Measurements from ENCODE around the gene FAT2. TPM values are rescaled to one million over a fixed set of nuclear protein-coding genes. Genes with fewer than 3 reads are reported as not detected.

Gene FAT2
- total RNA-seq, 4 donors from 2014 or later: 82.9 to 123 (median 106) TPM

DNA sequence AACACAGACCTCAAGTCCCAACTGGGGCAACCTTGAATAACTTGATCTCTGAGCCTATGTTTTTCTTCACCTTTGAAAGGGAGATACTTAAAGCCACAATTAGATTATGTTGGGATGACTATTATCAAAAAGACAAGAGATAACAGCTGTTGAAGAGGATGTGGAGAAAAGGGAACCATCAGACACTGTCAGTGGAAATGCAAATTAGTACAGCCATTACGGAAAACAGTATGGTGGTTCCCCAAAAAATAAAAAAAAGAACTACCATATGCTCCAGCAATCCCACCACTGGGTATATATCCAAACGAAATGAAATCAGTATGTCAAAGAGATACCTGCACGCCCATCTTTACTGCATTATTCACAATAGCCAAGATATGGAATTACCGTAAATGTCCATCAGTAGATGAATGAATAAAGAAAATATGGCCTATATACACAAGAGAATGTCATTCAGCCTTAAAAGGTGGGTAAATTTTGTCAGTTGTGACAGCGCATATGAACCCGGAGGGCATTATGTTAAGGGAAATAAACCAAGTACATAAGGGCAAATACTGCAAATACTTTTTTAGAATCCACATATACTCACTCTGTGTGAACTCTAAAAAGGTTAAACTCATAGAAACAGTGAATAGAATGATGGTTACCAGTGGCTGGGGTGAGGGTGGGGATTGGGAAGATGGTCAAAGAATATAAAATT, 12.7 kb downstream of the FAT2 start:
- TF ChIP-seq, protein P1, sequence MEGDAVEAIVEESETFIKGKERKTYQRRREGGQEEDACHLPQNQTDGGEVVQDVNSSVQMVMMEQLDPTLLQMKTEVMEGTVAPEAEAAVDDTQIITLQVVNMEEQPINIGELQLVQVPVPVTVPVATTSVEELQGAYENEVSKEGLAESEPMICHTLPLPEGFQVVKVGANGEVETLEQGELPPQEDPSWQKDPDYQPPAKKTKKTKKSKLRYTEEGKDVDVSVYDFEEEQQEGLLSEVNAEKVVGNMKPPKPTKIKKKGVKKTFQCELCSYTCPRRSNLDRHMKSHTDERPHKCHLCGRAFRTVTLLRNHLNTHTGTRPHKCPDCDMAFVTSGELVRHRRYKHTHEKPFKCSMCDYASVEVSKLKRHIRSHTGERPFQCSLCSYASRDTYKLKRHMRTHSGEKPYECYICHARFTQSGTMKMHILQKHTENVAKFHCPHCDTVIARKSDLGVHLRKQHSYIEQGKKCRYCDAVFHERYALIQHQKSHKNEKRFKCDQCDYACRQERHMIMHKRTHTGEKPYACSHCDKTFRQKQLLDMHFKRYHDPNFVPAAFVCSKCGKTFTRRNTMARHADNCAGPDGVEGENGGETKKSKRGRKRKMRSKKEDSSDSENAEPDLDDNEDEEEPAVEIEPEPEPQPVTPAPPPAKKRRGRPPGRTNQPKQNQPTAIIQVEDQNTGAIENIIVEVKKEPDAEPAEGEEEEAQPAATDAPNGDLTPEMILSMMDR (IDR thresholded peaks at IDR 0.05): no peak
- no peak for TF ChIP-seq POLR2A (IDR thresholded peaks at IDR 0.05)
- DNase-seq (ENCODE audit: low spot score in 2 of 2): no peak
- WGBS, 2 donors: 88 to 89% methylated on average over 6 of the region's 6 CpGs
- H3K4me3 ChIP-seq (ENCODE audit: low read depth, poor library complexity, severe bottlenecking): no peak overlapping the region
- intact Hi-C loops (cut with DNase I; ENCODE audit: low total_unique reads): no loop called here

DNA sequence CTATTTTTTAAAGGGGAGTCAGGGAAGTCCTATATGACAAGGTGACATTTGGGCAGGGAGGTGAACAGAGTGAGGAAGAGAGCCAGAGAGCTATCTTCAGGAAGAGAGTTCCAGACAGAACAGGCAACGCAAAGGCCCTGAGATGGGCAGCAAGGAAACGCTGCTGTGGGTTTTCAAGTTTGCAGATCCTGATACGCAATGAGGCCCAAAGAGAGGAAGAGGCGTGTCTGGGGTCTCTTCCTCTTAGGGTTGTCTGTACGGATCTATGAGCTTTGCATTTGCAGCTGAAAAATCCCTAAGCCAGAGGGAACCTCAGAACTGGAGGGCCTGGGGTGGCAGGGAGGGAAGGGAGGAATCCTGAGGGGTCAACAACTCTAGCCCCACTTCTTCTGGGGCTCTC, 13.6 kb downstream of the FAT2 start:
- no peak for DNase-seq (ENCODE audit: low spot score in 2 of 2)
- H3K4me3 ChIP-seq (ENCODE audit: low read depth, poor library complexity, severe bottlenecking): no peak overlapping the region
- no peak for TF ChIP-seq POLR2A (IDR thresholded peaks at IDR 0.05)
- TF ChIP-seq, protein P1 (IDR thresholded peaks at IDR 0.05): no peak
- 54 to 71% methylated on average over 5 of the region's 5 CpGs for WGBS, 2 donors
- intact Hi-C loops (cut with DNase I; ENCODE audit: low total_unique reads): no loop called here

DNA sequence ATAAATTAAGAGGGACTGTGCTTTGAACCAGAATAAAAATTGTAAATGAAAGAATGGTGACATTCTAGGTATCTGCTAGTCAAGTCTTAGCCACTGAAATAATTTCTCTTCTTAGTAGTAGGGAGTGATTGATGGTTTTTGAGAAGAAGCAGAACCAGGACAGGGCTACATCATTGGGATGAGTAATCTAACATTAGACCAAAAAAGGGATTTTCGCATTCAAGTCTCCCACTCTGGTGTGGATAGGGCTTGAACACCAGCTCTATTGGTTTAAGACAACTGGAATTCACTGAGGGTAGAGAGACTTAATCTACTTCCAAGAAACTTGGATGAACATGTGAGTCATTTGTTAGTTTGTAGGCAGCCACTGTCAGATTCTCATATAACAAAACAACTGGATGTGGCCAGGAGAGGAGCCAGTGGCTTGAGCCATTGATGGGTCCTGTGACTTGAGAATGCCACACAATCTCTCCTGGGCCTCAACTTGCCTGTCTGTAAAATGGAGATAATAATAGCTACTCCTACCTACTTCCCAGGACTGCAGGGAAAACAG, 16.6 kb downstream of the FAT2 start:
- TF ChIP-seq, protein P1 (IDR thresholded peaks at IDR 0.05): no peak
- no peak for TF ChIP-seq POLR2A (IDR thresholded peaks at IDR 0.05)
- WGBS, 2 donors: 96 to 100% methylated on average over 1 of the region's 1 CpG
- DNase-seq (ENCODE audit: low spot score in 2 of 2): no peak
- H3K4me3 ChIP-seq (ENCODE audit: low read depth, poor library complexity, severe bottlenecking): no peak overlapping the region
- intact Hi-C loops (cut with DNase I; ENCODE audit: low total_unique reads): no loop called here

GRCh38 chr5:151572657-151573368, 18.3 kb downstream of the FAT2 start:
- TF ChIP-seq POLR2A (IDR thresholded peaks at IDR 0.05): no peak
- TF ChIP-seq, protein P1 (IDR thresholded peaks at IDR 0.05): no peak
- H3K4me3 ChIP-seq (ENCODE audit: low read depth, poor library complexity, severe bottlenecking): no peak overlapping the region
- 48 to 58% methylated on average over 8 of the region's 8 CpGs for WGBS, 2 donors
- intact Hi-C loops (cut with DNase I; ENCODE audit: low total_unique reads): no loop called here
- peak; percentile 66 to 86 for DNase-seq (ENCODE audit: low spot score in 2 of 2)

DNA sequence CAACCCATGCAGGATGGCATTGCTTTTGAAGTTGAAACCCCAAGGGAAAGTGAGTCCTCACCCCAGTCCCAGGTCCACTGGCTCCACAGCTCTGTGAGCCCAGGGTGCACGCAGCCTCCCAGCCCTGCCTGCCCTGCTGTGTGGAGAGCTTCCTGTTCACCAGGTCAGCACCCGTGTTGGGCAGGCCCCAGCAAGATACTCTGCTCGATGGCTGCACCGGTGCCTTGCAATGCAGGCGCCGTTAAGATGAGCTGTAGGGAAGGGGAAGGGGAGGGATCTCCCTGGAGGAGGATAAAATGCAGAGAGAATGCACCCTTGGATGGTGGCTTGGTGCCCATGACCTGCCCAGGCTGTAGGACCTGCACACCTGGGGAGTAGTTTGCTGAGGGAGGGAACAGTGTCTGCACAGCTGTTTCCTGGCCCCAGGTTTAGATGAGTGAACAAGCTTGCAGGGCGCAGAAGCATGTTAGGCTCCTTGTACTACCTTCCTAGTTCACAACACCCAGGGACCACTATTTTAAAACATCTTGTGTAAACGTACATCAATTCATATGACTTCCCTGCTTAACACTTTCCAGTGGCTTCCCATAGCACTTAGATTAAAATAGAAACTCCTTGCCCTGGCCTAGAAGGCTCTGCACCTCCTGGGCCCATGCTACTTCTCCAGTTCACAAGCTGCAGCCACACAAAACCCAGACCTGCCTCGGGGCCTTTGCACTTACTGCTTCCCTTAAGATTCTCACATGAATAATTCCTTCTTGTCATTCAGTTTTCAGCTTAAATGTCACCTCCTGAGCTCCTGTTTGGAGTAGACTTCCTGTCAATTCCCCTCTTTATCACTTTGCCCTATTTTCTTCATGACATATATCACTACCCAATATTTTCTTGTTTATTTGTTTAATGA, 19.6 kb downstream of the FAT2 start:
- no peak overlapping the region for H3K4me3 ChIP-seq (ENCODE audit: low read depth, poor library complexity, severe bottlenecking)
- WGBS, 2 donors: 42 to 53% methylated on average over 9 of the region's 9 CpGs
- peak in 1 of 2 donors; percentile 82 for DNase-seq (ENCODE audit: low spot score in 2 of 2)
- no peak for TF ChIP-seq POLR2A (IDR thresholded peaks at IDR 0.05)
- TF ChIP-seq, protein P1 (IDR thresholded peaks at IDR 0.05): no peak
- intact Hi-C loops (cut with DNase I; ENCODE audit: low total_unique reads): no loop called here
